AG04450 (cell line): Measurements from ENCODE around the gene SERINC5. TPM values are rescaled to one million over a fixed set of nuclear protein-coding genes. Genes with fewer than 3 reads are reported as not detected.
"Not testable (repeated sequence)": the region's sequence is repeated elsewhere in the genome, so short reads cannot be mapped to it uniquely, and the experiment has no call there.

Experiments used
- CTCF ChIA-PET: fragments of 300-600, 350-600 bp; formaldehyde crosslinking; extraction: SDS; loops from one replicate; lab custom pipeline; 2022; ENCODE audit warnings: antibody characterized with exemption, inconsistent platforms; lab: Charles Lee
- POLR2A ChIA-PET: fragments of 350-600 bp; formaldehyde crosslinking; extraction: SDS; loops from one replicate; lab custom pipeline; 2021; ENCODE audit warnings: antibody characterized with exemption, inconsistent platforms; lab: Yijun Ruan, JAX
- DNase-seq: peaks from one replicate; pipeline ENCODE4 v3.0.0-alpha.2; 2011; ENCODE audit warnings: low read depth, low spot score
- H3K27ac ChIP-seq: one replicate; pipeline ENCODE4 v1.5.1; 2012; ENCODE audit warnings: low read depth, low read length, control low read depth
- H3K27me3 ChIP-seq: one replicate; pipeline ENCODE4 v1.6.0; 2012; ENCODE audit warnings: low read length; ENCODE audit not compliant: control insufficient read depth, insufficient read depth
- H3K4me3 ChIP-seq: 2 replicates; pipeline ENCODE4 v1.5.1; 2011; ENCODE audit warnings: mild to moderate bottlenecking, low read depth, low read length, control low read depth
- H3K9me3 ChIP-seq: 2 replicates; pipeline ENCODE4 v1.5.1; 2012; ENCODE audit warnings: low read length; ENCODE audit not compliant: control insufficient read depth, insufficient read depth
- CTCF ChIP-seq: IDR thresholded peaks from 2 replicates; pipeline ENCODE4 v1.5.1; 2011; ENCODE audit warnings: low read depth, low read length, control low read depth, inconsistent platforms
- polyA plus RNA-seq: library from polyadenylated mRNA; depleted of rRNA; stranded (reverse); fragments of >200 nt; gene quantifications from 2 replicates; pipeline ENCODE4 v1.2.3, GENCODE V29; 2011

Gene SERINC5
- polyA plus RNA-seq, 1 experiment, result 8.5 TPM

GRCh38 chr5:80114860-80115259 is 141.0 kb downstream of the SERINC5 start:
- Histone ChIP-seq H3K27ac (no peak overlapping the region), H3K9me3 (peaks cover 4% of the 10 kb centered on the region; the same call in 1 of the 2 replicates), H3K27me3 (peaks cover 5% of the 10 kb centered on the region), H3K4me3 (no peak overlapping the region)
- ChIA-PET CTCF (no interaction called here), POLR2A (no interaction called here)
- DNase-seq, result no peak
- no peak for TF ChIP-seq CTCF

GRCh38 chr5:80111376-80111990 is 144.4 kb downstream of the SERINC5 start:
- POLR2A ChIA-PET, H3K27ac ChIP-seq, H3K27me3 ChIP-seq, H3K4me3 ChIP-seq, H3K9me3 ChIP-seq, CTCF ChIA-PET, DNase-seq: not testable (repeated sequence)

- no peak for TF ChIP-seq CTCF
- ChIA-PET POLR2A (no interaction called here), CTCF (interaction anchor here (1.2 to 1.5 kb wide), 2 partner anchors 18 to 26 kb away, joined by 4 to 8 read pairs; no protein-coding TSS in a partner anchor)
- Histone ChIP-seq H3K4me3 (no peak overlapping the region), H3K27me3 (peaks cover 14% of the 10 kb centered on the region), H3K27ac (no peak overlapping the region), H3K9me3 (no peaks in the 10 kb centered on the region)
- DNase-seq, result no peak
Measured at GRCh38 chr5:80109646-80110478, 146.0 kb downstream of the SERINC5 start.

GRCh38 chr5:80106916-80107315 is 148.9 kb downstream of the SERINC5 start:
- Histone ChIP-seq H3K9me3 (no peaks in the 10 kb centered on the region), H3K4me3 (no peak overlapping the region), H3K27me3 (peaks cover 14% of the 10 kb centered on the region), H3K27ac (no peak overlapping the region)
- POLR2A ChIA-PET, result no interaction called here
- no peak for TF ChIP-seq CTCF
- DNase-seq, result no peak
- CTCF ChIA-PET, result no interaction called here

- ChIA-PET CTCF (no interaction called here), POLR2A (interaction anchor here (0.6 kb wide), 1 partner anchor 14 kb away, joined by 4 read pairs; no protein-coding TSS in a partner anchor)
- H3K27ac ChIP-seq, result no peak overlapping the region
- no peak for DNase-seq
- H3K4me3 ChIP-seq, result no peak overlapping the region
- H3K9me3 ChIP-seq, result no peaks in the 10 kb centered on the region
- H3K27me3 ChIP-seq, result peaks cover 13% of the 10 kb centered on the region
- no peak for TF ChIP-seq CTCF
Measured at GRCh38 chr5:80105698-80106439, 150.0 kb downstream of the SERINC5 start.
